BE2C (cell line): ENCODE measurements around the gene FSTL4.

Source experiments
- DNase-seq: peaks from one replicate; pipeline ENCODE4 v3.0.0-alpha.2; 2020
- H3K27me3 ChIP-seq: fragments of 250-450 bp; sonication (Bioruptor Pico); 2 replicates; pipeline ENCODE4 v1.5.1; 2020; ENCODE audit warnings: mild to moderate bottlenecking
- H3K36me3 ChIP-seq: fragments of 250-450 bp; sonication (Bioruptor Pico); 2 replicates; pipeline ENCODE4 v1.5.1; 2020; ENCODE audit warnings: mild to moderate bottlenecking
- H3K4me1 ChIP-seq: fragments of 250-450 bp; sonication (Bioruptor Pico); 2 replicates; pipeline ENCODE4 v1.5.1; 2020
- H3K4me3 ChIP-seq: 2 replicates; pipeline ENCODE4 v1.5.1; 2011; ENCODE audit warnings: low read depth, low read length
- H3K9me3 ChIP-seq: fragments of 250-450 bp; sonication (Bioruptor Pico); 2 replicates; pipeline ENCODE4 v1.5.1; 2020
- TF ChIP-seq, protein P1 (sequence below): IDR thresholded peaks from 2 replicates; pipeline ENCODE4 v1.5.1; 2012; ENCODE audit warnings: mild to moderate bottlenecking, low read depth, low read length

Gene FSTL4

GRCh38 chr5:133444711-133445110, 167.6 kb downstream of the FSTL4 start:
- H3K4me3 ChIP-seq, result no peak overlapping the region
- no peak for DNase-seq
- no peaks in the 10 kb centered on the region for H3K4me1 ChIP-seq
- TF ChIP-seq, protein P1, sequence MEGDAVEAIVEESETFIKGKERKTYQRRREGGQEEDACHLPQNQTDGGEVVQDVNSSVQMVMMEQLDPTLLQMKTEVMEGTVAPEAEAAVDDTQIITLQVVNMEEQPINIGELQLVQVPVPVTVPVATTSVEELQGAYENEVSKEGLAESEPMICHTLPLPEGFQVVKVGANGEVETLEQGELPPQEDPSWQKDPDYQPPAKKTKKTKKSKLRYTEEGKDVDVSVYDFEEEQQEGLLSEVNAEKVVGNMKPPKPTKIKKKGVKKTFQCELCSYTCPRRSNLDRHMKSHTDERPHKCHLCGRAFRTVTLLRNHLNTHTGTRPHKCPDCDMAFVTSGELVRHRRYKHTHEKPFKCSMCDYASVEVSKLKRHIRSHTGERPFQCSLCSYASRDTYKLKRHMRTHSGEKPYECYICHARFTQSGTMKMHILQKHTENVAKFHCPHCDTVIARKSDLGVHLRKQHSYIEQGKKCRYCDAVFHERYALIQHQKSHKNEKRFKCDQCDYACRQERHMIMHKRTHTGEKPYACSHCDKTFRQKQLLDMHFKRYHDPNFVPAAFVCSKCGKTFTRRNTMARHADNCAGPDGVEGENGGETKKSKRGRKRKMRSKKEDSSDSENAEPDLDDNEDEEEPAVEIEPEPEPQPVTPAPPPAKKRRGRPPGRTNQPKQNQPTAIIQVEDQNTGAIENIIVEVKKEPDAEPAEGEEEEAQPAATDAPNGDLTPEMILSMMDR, result no peak
- no peaks in the 10 kb centered on the region for H3K27me3 ChIP-seq
- no peaks in the 10 kb centered on the region for H3K36me3 ChIP-seq
- H3K9me3 ChIP-seq, result no peaks in the 10 kb centered on the region

GRCh38 chr5:133441166-133441815, 171.1 kb downstream of the FSTL4 start:
- TF ChIP-seq, protein P1, result no peak
- Histone ChIP-seq H3K36me3 (no peaks in the 10 kb centered on the region), H3K9me3 (no peaks in the 10 kb centered on the region), H3K4me3 (no peak overlapping the region), H3K27me3 (no peaks in the 10 kb centered on the region), H3K4me1 (no peaks in the 10 kb centered on the region)
- no peak for DNase-seq

GRCh38 chr5:133440467-133441115, 171.8 kb downstream of the FSTL4 start:
- no peak for DNase-seq
- Histone ChIP-seq H3K4me3 (no peak overlapping the region), H3K36me3 (no peaks in the 10 kb centered on the region), H3K4me1 (no peaks in the 10 kb centered on the region), H3K9me3 (no peaks in the 10 kb centered on the region), H3K27me3 (no peaks in the 10 kb centered on the region)
- TF ChIP-seq, protein P1, result no peak

GRCh38 chr5:133439859-133440258, 172.5 kb downstream of the FSTL4 start:
- Histone ChIP-seq H3K4me3 (no peak overlapping the region), H3K4me1 (no peaks in the 10 kb centered on the region), H3K9me3 (no peaks in the 10 kb centered on the region), H3K27me3 (no peaks in the 10 kb centered on the region), H3K36me3 (no peaks in the 10 kb centered on the region)
- DNase-seq, result no peak
- TF ChIP-seq, protein P1, result no peak

GRCh38 chr5:133438487-133438886, 173.9 kb downstream of the FSTL4 start:
- Histone ChIP-seq H3K9me3 (no peaks in the 10 kb centered on the region), H3K4me1 (no peaks in the 10 kb centered on the region), H3K4me3 (no peak overlapping the region), H3K36me3 (no peaks in the 10 kb centered on the region), H3K27me3 (no peaks in the 10 kb centered on the region)
- no peak for DNase-seq
- TF ChIP-seq, protein P1, result no peak

- Histone ChIP-seq H3K9me3 (no peaks in the 10 kb centered on the region), H3K27me3 (no peaks in the 10 kb centered on the region), H3K4me1 (no peaks in the 10 kb centered on the region), H3K4me3 (no peak overlapping the region), H3K36me3 (no peaks in the 10 kb centered on the region)
- no peak for DNase-seq
- TF ChIP-seq, protein P1, result no peak
Measured at GRCh38 chr5:133434336-133434735, 178.0 kb downstream of the FSTL4 start.
